ENCODE data around the gene TSNAX.
"Not testable (repeated sequence)": the region's sequence is repeated elsewhere in the genome, so short reads cannot be mapped to it uniquely, and the experiment has no call there.

The TSNAX gene

GRCh38 chr1:231561647-231562383 is 33.3 kb downstream of the TSNAX start:
- DNase-seq (ENCODE audit: low spot score): no peak

DNA sequence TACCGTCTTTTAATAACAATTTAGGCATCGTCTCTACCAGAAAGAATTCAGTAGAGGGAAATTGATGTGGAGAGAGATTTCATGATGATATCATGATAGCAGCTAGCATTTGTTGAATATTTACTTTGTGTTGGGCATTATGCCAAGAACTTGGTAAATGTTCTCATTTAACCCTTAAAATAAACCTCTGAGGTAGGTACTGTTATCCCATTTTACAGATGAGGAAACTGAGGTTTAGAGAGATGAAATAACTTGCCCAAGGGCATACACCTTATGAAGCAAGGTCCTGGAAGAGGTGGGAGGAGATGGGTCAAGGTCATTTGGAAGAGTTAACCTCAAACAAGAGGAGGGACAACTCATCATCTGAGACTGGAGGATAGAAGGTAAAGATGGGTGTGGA is 34.8 kb downstream of the TSNAX start:
- DNase-seq (ENCODE audit: low spot score): no peak

DNA sequence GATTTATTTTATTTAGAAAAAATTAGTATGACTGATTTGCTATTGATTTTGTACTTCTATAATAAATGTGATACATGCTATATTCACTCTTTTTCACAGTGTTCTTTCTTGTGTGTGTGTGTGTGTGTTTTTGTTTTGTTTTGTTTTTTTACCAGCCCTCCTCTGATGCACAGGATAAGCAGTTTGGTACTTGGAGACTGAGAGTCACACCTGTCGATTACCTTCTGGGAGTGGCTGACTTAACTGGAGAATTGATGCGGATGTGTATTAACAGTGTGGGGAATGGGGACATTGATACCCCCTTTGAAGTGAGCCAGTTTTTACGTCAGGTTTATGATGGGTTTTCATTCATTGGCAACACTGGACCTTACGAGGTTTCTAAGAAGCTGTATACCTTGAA is 35.9 kb downstream of the TSNAX start:
- no peak for DNase-seq (ENCODE audit: low spot score)

GRCh38 chr1:231566496-231566895 is 38.0 kb downstream of the TSNAX start:
- no peak for DNase-seq (ENCODE audit: low spot score)

GRCh38 chr1:231570262-231570661 is 41.8 kb downstream of the TSNAX start:
- DNase-seq (ENCODE audit: low spot score): not testable (repeated sequence)

- no peak for DNase-seq (ENCODE audit: low spot score)
Measured at GRCh38 chr1:231571904-231572303, 43.4 kb downstream of the TSNAX start.

GRCh38 chr1:231575472-231575871 is 47.0 kb downstream of the TSNAX start:
- DNase-seq (ENCODE audit: low spot score): no peak

- DNase-seq (ENCODE audit: low spot score): no peak
Measured at GRCh38 chr1:231576804-231577718, 48.6 kb downstream of the TSNAX start.

DNA sequence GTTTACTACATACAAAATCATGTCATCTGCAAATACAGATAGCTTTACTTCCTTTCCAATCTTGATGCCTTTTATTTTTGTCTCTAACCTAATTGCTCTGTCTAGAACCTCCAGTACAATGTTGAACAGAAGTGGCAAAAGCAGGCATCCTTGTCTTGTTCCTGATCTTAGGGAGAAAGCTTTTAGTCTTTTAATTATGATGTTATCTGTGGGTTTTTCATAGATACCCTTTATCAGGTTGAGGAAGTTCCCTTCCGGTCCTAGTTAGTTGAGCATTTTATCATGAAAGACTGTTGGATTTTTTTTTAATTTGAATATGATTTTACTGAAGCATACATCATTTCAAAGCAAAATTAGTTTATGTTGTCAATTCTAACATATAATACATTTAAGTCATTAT is 52.4 kb downstream of the TSNAX start:
- no peak for DNase-seq (ENCODE audit: low spot score)

DNA sequence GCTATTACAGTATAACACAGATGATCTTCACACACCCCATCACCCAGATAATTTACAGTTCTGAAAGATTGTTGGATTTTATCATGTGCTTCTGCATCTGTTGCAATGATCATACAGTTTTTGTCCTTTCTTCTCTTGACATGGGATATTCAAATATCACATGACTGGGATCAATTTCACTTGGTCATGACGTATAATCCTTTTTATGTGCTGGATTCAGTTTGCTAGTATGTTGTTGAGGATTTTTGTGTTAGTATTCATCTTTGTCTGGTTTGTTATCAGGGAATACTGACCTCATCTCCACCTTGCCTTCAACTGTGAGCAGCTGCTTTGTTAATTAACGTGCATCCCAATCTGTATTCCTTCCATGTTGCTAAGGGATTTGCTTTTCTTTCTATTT is 53.4 kb downstream of the TSNAX start:
- no peak for DNase-seq (ENCODE audit: low spot score)

DNA sequence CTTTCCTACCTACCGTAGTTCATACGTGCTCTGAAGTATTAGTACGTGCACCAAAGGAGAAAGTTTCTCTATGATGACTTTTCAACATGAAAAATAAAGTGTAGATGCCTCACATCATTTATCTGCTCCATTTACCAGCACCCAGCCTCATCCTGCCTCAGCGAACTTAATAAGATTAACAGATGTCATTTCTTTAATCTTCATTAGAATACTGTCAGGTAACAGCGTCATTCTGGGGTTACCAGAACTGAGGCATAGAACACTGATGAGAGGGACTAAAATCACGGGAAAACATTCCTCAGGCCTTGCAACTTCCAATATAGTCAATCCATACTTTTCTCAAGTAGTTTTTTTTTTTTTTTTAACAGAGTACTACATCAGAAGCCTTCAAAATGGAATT is 54.9 kb downstream of the TSNAX start:
- no peak for DNase-seq (ENCODE audit: low spot score)

GRCh38 chr1:231584117-231584516 is 55.6 kb downstream of the TSNAX start:
- DNase-seq (ENCODE audit: low spot score): no peak

DNA sequence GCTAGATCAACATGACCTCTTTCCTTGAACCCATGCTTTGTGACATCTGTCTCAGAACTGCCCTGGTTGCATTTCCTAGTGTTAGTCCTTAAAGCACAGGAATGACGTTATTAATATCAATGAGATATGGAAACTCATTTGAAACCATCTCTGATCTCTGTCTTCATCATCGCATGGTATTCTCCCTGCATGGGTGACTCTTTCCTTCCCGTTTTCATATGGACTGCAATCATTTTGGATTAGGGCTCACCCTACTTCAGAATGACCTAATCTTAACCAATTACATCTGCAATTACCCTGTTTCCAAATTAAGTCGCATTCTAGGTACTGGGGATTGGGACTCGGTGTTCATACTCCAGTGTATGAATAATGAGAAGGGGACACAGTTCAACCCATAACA is 56.5 kb downstream of the TSNAX start:
- DNase-seq (ENCODE audit: low spot score): no peak

- peak; percentile 66 for DNase-seq (ENCODE audit: low spot score)
Measured at GRCh38 chr1:231590453-231591198, 62.2 kb downstream of the TSNAX start.

GRCh38 chr1:231591466-231591865 is 63.0 kb downstream of the TSNAX start:
- DNase-seq (ENCODE audit: low spot score): no peak

DNA sequence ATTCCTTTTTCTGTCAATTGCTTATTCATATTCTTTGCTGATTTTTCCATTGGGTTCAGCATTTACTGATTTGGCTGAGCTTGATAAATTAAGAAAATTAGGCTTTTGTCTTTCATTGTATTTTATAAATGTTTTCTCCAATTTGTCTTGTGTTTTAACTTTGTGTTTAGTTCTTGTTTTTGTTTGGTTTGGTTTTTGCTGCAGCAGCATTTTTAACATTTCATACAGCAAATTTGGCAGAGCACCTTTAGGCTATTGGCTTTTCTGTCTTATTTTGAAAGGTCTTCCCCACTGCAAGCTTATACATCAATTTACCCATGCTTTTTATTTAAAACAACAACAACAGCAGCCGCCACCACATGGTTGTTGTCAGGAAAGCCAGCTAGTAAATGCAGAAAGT is 64.3 kb downstream of the TSNAX start:
- DNase-seq (ENCODE audit: low spot score): no peak

DNA sequence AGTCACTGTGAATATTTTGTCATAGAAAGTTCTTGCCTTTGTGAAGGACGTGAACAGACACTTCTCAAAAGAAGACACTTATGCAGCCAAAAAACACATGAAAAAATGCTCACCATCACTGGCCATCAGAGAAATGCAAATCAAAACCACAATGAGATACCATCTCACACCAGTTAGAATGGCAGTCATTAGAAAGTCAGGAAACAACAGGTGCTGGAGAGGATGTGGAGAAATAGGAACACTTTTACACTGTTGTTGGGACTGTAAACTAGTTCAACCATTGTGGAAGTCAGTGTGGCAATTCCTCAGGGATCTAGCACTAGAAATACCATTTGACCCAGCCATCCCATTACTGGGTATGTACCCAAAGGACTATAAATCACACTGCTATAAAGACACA is 64.8 kb downstream of the TSNAX start:
- not testable (repeated sequence) for DNase-seq (ENCODE audit: low spot score)

- DNase-seq (ENCODE audit: low spot score): no peak
Measured at GRCh38 chr1:231594123-231594522, 65.7 kb downstream of the TSNAX start.

DNA sequence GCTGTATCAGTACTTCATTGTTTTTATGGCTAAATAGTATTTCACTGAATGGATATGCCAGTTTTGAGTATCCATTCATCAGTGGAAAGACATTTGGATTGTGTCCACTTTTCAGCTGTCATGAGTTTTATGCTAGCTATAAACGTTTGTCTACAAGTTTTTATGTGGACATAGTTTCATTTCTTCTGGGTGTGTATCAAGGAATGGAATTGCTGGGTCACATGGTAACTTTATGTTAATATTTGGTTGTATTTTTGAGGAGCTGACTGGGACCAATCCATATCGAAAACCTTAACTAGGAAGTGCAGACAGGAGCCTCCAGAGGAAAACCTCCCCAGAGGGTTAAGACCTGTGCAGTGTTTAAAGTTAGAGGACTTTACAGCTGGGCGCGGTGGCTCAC is 66.3 kb downstream of the TSNAX start:
- DNase-seq (ENCODE audit: low spot score): no peak

DNA sequence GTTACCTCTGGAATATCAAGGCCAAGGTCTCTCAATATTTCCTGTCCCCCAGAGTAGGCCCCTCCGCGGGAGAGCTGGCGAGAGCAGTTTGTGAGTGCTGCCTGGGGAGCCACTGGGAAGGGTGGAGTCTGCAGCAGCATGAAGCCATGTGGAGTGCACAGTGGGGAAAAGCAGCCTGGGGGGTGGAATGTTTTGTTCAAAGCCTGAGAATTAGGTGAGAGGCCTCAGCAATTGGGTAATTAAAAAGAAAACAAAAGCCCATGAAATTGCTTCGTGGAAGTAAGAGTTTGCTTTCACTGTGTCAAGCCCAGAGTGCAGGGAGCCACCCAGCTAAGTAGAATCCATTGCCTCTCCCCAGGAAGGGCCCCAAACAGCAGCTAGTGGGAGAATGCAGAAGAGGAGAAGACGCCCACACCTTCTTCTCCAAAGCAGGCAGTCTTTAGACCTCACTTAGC is 67.9 kb downstream of the TSNAX start:
- no peak for DNase-seq (ENCODE audit: low spot score)

- no peak for DNase-seq (ENCODE audit: low spot score)
Measured at GRCh38 chr1:231597971-231598370, 69.5 kb downstream of the TSNAX start.

DNA sequence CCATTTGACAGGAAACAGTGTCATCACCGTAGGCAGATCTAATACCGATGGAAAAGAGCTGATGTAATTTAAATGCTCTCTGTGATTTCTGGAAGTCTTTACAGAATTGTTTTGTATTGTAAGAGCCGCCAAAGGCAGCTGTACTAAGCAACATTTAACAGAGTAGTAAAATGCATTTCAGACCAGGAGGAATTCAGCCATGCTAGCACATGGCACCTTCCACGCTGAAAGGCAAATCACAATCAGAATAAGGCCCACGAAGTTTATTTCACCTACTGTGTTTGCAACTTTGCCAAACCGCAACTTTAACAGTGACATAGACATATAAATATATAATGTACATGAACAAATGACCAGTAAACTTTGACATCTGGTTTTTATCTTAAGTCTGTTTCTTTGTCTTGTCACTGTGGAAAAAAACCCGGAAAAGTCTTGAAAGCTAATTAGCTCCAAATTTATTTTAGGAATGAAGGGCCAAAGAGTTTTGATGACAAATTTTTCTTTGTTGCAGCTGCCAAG is 72.0 kb downstream of the TSNAX start:
- no peak for DNase-seq (ENCODE audit: low spot score)
